CD8-positive, alpha-beta memory T cell (primary cell): Measurements from ENCODE around the gene ATXN1. TPM values are rescaled to one million over a fixed set of nuclear protein-coding genes. Genes with fewer than 3 reads are reported as not detected.

Experiments
- CTCF ChIA-PET: fragments of 350-600 bp; sonication (Branson Sonifier 250); formaldehyde crosslinking; loops from one replicate; lab custom pipeline; 2021; ENCODE audit warnings: antibody characterized with exemption; lab: Charles Lee
- POLR2A ChIA-PET: fragments of 350-600 bp; sonication (Branson Sonifier 250); formaldehyde crosslinking; loops from one replicate; lab custom pipeline; 2021; ENCODE audit warnings: antibody characterized with exemption; lab: Charles Lee
- DNase-seq, 5 donors: peaks; one replicate each; pipeline versions ENCODE4 v3.0.0 to v3.0.0-alpha.2; 2020 to 2022; ENCODE audit warnings: mixed read lengths in 1 of 5
- H3K27ac ChIP-seq: one replicate; pipeline ENCODE4 v1.7.0; 2013; ENCODE audit warnings: low read depth, mild to moderate bottlenecking, low read length, moderate library complexity
- H3K27me3 ChIP-seq: 2 replicates; pipeline ENCODE4 v1.7.0; 2013; ENCODE audit warnings: low read length, mild to moderate bottlenecking; ENCODE audit not compliant: insufficient read depth, poor library complexity, severe bottlenecking
- H3K36me3 ChIP-seq: 2 replicates; pipeline ENCODE4 v1.7.0; 2013; ENCODE audit warnings: mild to moderate bottlenecking, low read length, moderate library complexity; ENCODE audit not compliant: insufficient read depth
- H3K4me1 ChIP-seq: 2 replicates; pipeline ENCODE4 v1.7.0; 2013; ENCODE audit warnings: mild to moderate bottlenecking, low read length, moderate library complexity; ENCODE audit not compliant: insufficient read depth
- H3K4me3 ChIP-seq: 2 replicates; pipeline ENCODE4 v1.7.0; 2013; ENCODE audit warnings: mild to moderate bottlenecking, low read length
- H3K9me3 ChIP-seq: 2 replicates; pipeline ENCODE4 v1.7.0; 2013; ENCODE audit warnings: mild to moderate bottlenecking, low read length
- H3K27ac Mint-ChIP-seq, 8 donors: one replicate each; pipeline ENCODE4 v1.8.0; 2020 to 2021; ENCODE audit warnings: mixed read lengths in 8 of 8, mild to moderate bottlenecking in 6 of 8, inconsistent platforms in 3 of 8, moderate library complexity in 3 of 8
- H3K27me3 Mint-ChIP-seq, 2 donors: one replicate each; pipeline ENCODE4 v1.8.0; 2020 to 2021; ENCODE audit warnings: mixed read lengths in 2 of 2, mild to moderate bottlenecking in 1 of 2, moderate library complexity in 1 of 2
- H3K36me3 Mint-ChIP-seq, 3 donors: one replicate each; pipeline ENCODE4 v1.8.0; 2020 to 2021; ENCODE audit warnings: mixed read lengths in 3 of 3, inconsistent platforms in 1 of 3, mild to moderate bottlenecking in 1 of 3
- H3K4me1 Mint-ChIP-seq, 3 donors: one replicate each; pipeline ENCODE4 v1.8.0; 2020 to 2021; ENCODE audit warnings: mixed read lengths in 3 of 3, inconsistent platforms in 1 of 3, mild to moderate bottlenecking in 1 of 3
- H3K4me3 Mint-ChIP-seq, 7 donors: one replicate each; pipeline ENCODE4 v1.8.0; 2020 to 2021; ENCODE audit warnings: mixed read lengths in 7 of 7, mild to moderate bottlenecking in 6 of 7, moderate library complexity in 4 of 7, inconsistent platforms in 2 of 7
- H3K9me3 Mint-ChIP-seq, 5 donors: one replicate each; pipeline ENCODE4 v1.8.0; 2020 to 2022; ENCODE audit warnings: mixed read lengths in 5 of 5, mild to moderate bottlenecking in 3 of 5, moderate library complexity in 2 of 5, inconsistent platforms in 1 of 5
- polyA plus RNA-seq: library from polyadenylated mRNA; unstranded; fragments of 300-500 nt; fragmentation: Illumina TruSeq; gene quantifications from one replicate; pipeline ENCODE4 v1.2.3, GENCODE V29; 2021
- total RNA-seq, 2 experiments: library from RNA; stranded (reverse); gene quantifications; one replicate each; pipeline ENCODE4 v1.2.3, GENCODE V29; 2021

ATXN1 gene
- total and polyA plus RNA-seq, 3 experiments from 2014 or later = 20.0 to 114 (median 111) TPM

- Histone ChIP-seq H3K27ac (no peak overlapping the region), H3K9me3 (no peaks in the 10 kb centered on the region), H3K36me3 (no peaks in the 10 kb centered on the region), H3K4me1 (peaks cover 54% of the 10 kb centered on the region), H3K4me3 (no peak overlapping the region), H3K27me3 (no peaks in the 10 kb centered on the region)
- DNase-seq = no peak
- Mint-ChIP-seq H3K27me3 (no peaks in the 10 kb centered on the region), H3K27ac (peak overlapping the region; percentile 68 to 98 (median 91)), H3K9me3 (no peaks in the 10 kb centered on the region), H3K4me3 (peak overlapping the region in 3 of 7 donors; percentile 34 to 87 (median 35)), H3K36me3 (peaks cover 7 to 33% (median 8%) of the 10 kb centered on the region in 3 donors), H3K4me1 (peaks cover 64 to 83% (median 73%) of the 10 kb centered on the region in 3 donors)
- POLR2A ChIA-PET = interaction anchor here (1.4 kb wide), 2 partner anchors 106 to 110 kb away, joined by 5 read pairs; no protein-coding TSS in a partner anchor
- CTCF ChIA-PET = interaction anchor here (1.1 to 2.8 kb wide), 3 partner anchors 60 to 320 kb away, joined by 3 to 19 read pairs (median 3); partner anchors contain the start of gene ATXN1
These were observed 108.0 kb downstream of the ATXN1 start for GRCh38 chr6:16653226-16653625.

GRCh38 chr6:16651871-16652270 is 109.4 kb downstream of the ATXN1 start:
- DNase-seq = peak in 3 of 5 donors; percentile 18 to 74 (median 48)
- H3K36me3 ChIP-seq = no peaks in the 10 kb centered on the region
- peak overlapping the region; percentile 62 to 98 (median 94) for H3K27ac Mint-ChIP-seq
- H3K4me3 Mint-ChIP-seq = peak overlapping the region; percentile 14 to 82 (median 63)
- H3K27me3 Mint-ChIP-seq = no peaks in the 10 kb centered on the region
- H3K9me3 Mint-ChIP-seq = no peaks in the 10 kb centered on the region
- ChIA-PET CTCF (interaction anchor here (0.7 to 2.8 kb wide), 9 partner anchors 38 to 320 kb away, joined by 3 to 19 read pairs (median 4); partner anchors contain the start of gene ATXN1), POLR2A (interaction anchor here (0.6 to 1.9 kb wide), 12 partner anchors 9 to 119 kb away, joined by 3 to 13 read pairs (median 4); partner anchors contain the start of gene ATXN1)
- peaks cover 5 to 31% (median 6%) of the 10 kb centered on the region in 3 donors for H3K36me3 Mint-ChIP-seq
- H3K4me1 ChIP-seq = peaks cover 42% of the 10 kb centered on the region
- H3K4me3 ChIP-seq = no peak overlapping the region
- H3K4me1 Mint-ChIP-seq = peaks cover 55 to 74% (median 63%) of the 10 kb centered on the region in 3 donors
- H3K9me3 ChIP-seq = no peaks in the 10 kb centered on the region
- no peak overlapping the region for H3K27ac ChIP-seq
- H3K27me3 ChIP-seq = no peaks in the 10 kb centered on the region

- H3K36me3 ChIP-seq = no peaks in the 10 kb centered on the region
- no peak overlapping the region for H3K27ac ChIP-seq
- Mint-ChIP-seq H3K36me3 (peaks cover 0 to 36% (median 11%) of the 10 kb centered on the region in 3 donors), H3K27ac (peak overlapping the region in 7 of 8 donors; percentile 10 to 69 (median 43)), H3K4me1 (peaks cover 54 to 77% (median 70%) of the 10 kb centered on the region in 3 donors), H3K4me3 (peak overlapping the region in 1 of 7 donors; percentile 63), H3K27me3 (no peaks in the 10 kb centered on the region), H3K9me3 (no peaks in the 10 kb centered on the region)
- no peak overlapping the region for H3K4me3 ChIP-seq
- CTCF ChIA-PET = interaction anchor here (1.4 kb wide), 1 partner anchor 51 kb away, joined by 3 read pairs; no protein-coding TSS in a partner anchor
- no peaks in the 10 kb centered on the region for H3K9me3 ChIP-seq
- POLR2A ChIA-PET = no interaction called here
- peaks cover 36% of the 10 kb centered on the region for H3K4me1 ChIP-seq
- DNase-seq = no peak
- H3K27me3 ChIP-seq = no peaks in the 10 kb centered on the region
These were observed 111.4 kb downstream of the ATXN1 start for GRCh38 chr6:16649890-16650289.

GRCh38 chr6:16649241-16649640 is 112.0 kb downstream of the ATXN1 start:
- CTCF ChIA-PET = interaction anchor here (1.4 kb wide), 1 partner anchor 51 kb away, joined by 3 read pairs; no protein-coding TSS in a partner anchor
- Mint-ChIP-seq H3K9me3 (no peaks in the 10 kb centered on the region), H3K27ac (peak overlapping the region in 1 of 8 donors; percentile 43), H3K27me3 (no peaks in the 10 kb centered on the region), H3K4me3 (no peak overlapping the region), H3K4me1 (peaks cover 51 to 74% (median 65%) of the 10 kb centered on the region in 3 donors), H3K36me3 (peaks cover 0 to 40% (median 10%) of the 10 kb centered on the region in 3 donors)
- no peaks in the 10 kb centered on the region for H3K27me3 ChIP-seq
- no peak overlapping the region for H3K27ac ChIP-seq
- no peaks in the 10 kb centered on the region for H3K36me3 ChIP-seq
- DNase-seq = no peak
- H3K4me3 ChIP-seq = no peak overlapping the region
- POLR2A ChIA-PET = no interaction called here
- no peaks in the 10 kb centered on the region for H3K9me3 ChIP-seq
- H3K4me1 ChIP-seq = peaks cover 31% of the 10 kb centered on the region

- Mint-ChIP-seq H3K9me3 (no peaks in the 10 kb centered on the region), H3K4me1 (peaks cover 39 to 67% (median 58%) of the 10 kb centered on the region in 3 donors), H3K27me3 (no peaks in the 10 kb centered on the region), H3K36me3 (peaks cover 0 to 48% (median 16%) of the 10 kb centered on the region in 3 donors), H3K4me3 (peak overlapping the region in 1 of 7 donors; percentile 14), H3K27ac (peak overlapping the region in 3 of 8 donors; percentile 14 to 61 (median 51))
- Histone ChIP-seq H3K4me3 (no peak overlapping the region), H3K36me3 (no peaks in the 10 kb centered on the region), H3K4me1 (peaks cover 18% of the 10 kb centered on the region), H3K27ac (no peak overlapping the region), H3K9me3 (no peaks in the 10 kb centered on the region), H3K27me3 (no peaks in the 10 kb centered on the region)
- no peak for DNase-seq
- POLR2A ChIA-PET = no interaction called here
- CTCF ChIA-PET = interaction anchor here (1.1 to 1.2 kb wide), 2 partner anchors 70 to 115 kb away, joined by 3 read pairs; no protein-coding TSS in a partner anchor
These were observed 113.3 kb downstream of the ATXN1 start for GRCh38 chr6:16648003-16648402.

GRCh38 chr6:16647422-16647821 is 113.8 kb downstream of the ATXN1 start:
- no peaks in the 10 kb centered on the region for H3K27me3 ChIP-seq
- no peak overlapping the region for H3K4me3 Mint-ChIP-seq
- H3K36me3 ChIP-seq = no peaks in the 10 kb centered on the region
- H3K9me3 Mint-ChIP-seq = no peaks in the 10 kb centered on the region
- H3K36me3 Mint-ChIP-seq = peaks cover 0 to 48% (median 18%) of the 10 kb centered on the region in 3 donors
- H3K27me3 Mint-ChIP-seq = no peaks in the 10 kb centered on the region
- no peak overlapping the region for H3K27ac ChIP-seq
- POLR2A ChIA-PET = no interaction called here
- no peaks in the 10 kb centered on the region for H3K9me3 ChIP-seq
- CTCF ChIA-PET = no interaction called here
- peaks cover 33 to 61% (median 52%) of the 10 kb centered on the region in 3 donors for H3K4me1 Mint-ChIP-seq
- H3K4me1 ChIP-seq = peaks cover 12% of the 10 kb centered on the region
- no peak overlapping the region for H3K27ac Mint-ChIP-seq
- no peak for DNase-seq
- no peak overlapping the region for H3K4me3 ChIP-seq

- Histone ChIP-seq H3K9me3 (no peaks in the 10 kb centered on the region), H3K4me1 (no peaks in the 10 kb centered on the region), H3K4me3 (no peak overlapping the region), H3K36me3 (peaks cover 3% of the 10 kb centered on the region), H3K27ac (no peak overlapping the region), H3K27me3 (no peaks in the 10 kb centered on the region)
- H3K4me3 Mint-ChIP-seq = no peak overlapping the region
- CTCF ChIA-PET = interaction anchor here (0.6 to 1.3 kb wide), 2 partner anchors 24 to 220 kb away, joined by 3 read pairs; no protein-coding TSS in a partner anchor
- DNase-seq = no peak
- H3K27me3 Mint-ChIP-seq = no peaks in the 10 kb centered on the region
- peaks cover 4 to 57% (median 25%) of the 10 kb centered on the region in 3 donors for H3K36me3 Mint-ChIP-seq
- H3K9me3 Mint-ChIP-seq = no peaks in the 10 kb centered on the region
- peaks cover 20 to 58% (median 44%) of the 10 kb centered on the region in 3 donors for H3K4me1 Mint-ChIP-seq
- H3K27ac Mint-ChIP-seq = peak overlapping the region in 4 of 8 donors; percentile 14 to 88 (median 53)
- POLR2A ChIA-PET = no interaction called here
These were observed 116.6 kb downstream of the ATXN1 start for GRCh38 chr6:16644540-16645250.
